Right lobe of liver (tissue), 6 donors: Measurements from ENCODE around the gene RBM33. TPM values are rescaled to one million over a fixed set of nuclear protein-coding genes. Genes with fewer than 3 reads are reported as not detected.

Experiments used
- ATAC-seq, 4 donors: fragments of 200-7000 bp; cut with Tn5 transposase; one replicate each; pipeline ENCODE4 v1.9.1; 2020; ENCODE audit warnings: mild to moderate bottlenecking in 4 of 4, moderate library complexity in 4 of 4
- DNase-seq, 3 donors: peaks; one replicate each; pipeline ENCODE4 v3.0.0-alpha.2; 2020
- H3K27ac ChIP-seq, 3 donors: fragments of 200-600 bp; one replicate each; pipeline ENCODE4 v1.8.0; 2022
- H3K27me3 ChIP-seq, 2 donors: fragments of 200-600 bp; one replicate each; pipeline ENCODE4 v1.8.0; 2022
- H3K36me3 ChIP-seq, 4 donors: fragments of 200-600 bp; sonication (generic) in 1 of 4; one replicate each; pipeline versions ENCODE4 v1.5.1 to v1.8.0; 2017 to 2022; ENCODE audit warnings: control low read depth in 1 of 4
- H3K4me1 ChIP-seq, 4 donors: fragments of 200-600 bp; sonication (generic) in 1 of 4; one replicate each; pipeline versions ENCODE4 v1.5.1 to v1.8.0; 2017 to 2022; ENCODE audit warnings: control low read depth in 1 of 4
- H3K4me3 ChIP-seq, 3 donors: fragments of 200-600 bp; one replicate each; pipeline ENCODE4 v1.8.0; 2022
- H3K9me3 ChIP-seq, 4 donors: fragments of 200-600 bp; sonication (generic) in 1 of 4; one replicate each; pipeline versions ENCODE4 v1.5.1 to v1.8.0; 2017 to 2022; ENCODE audit warnings: control low read depth in 1 of 4
- CTCF ChIP-seq, 4 donors: fragments of 200-600 bp in 3 of 4; fragments of 450-650 bp in 1 of 4; IDR thresholded peaks; one replicate each; pipeline versions ENCODE4 v1.5.1 to v1.8.0; 2016 to 2022; ENCODE audit warnings: antibody characterized with exemption in 4 of 4, mild to moderate bottlenecking in 2 of 4
- POLR2A ChIP-seq: fragments of 450-650 bp; IDR thresholded peaks from one replicate; pipeline ENCODE4 v1.6.1; 2017; ENCODE audit warnings: antibody characterized with exemption, mild to moderate bottlenecking
- WGBS: methylation state at CpG from one replicate; pipeline ENCODE4 v1.1.6; 2018; ENCODE audit warnings: low coverage, low lambda C conversion rate; ENCODE audit not compliant: insufficient coverage; ENCODE audit errors: missing lambda C conversion rate; 5-methylcytosine and 5-hydroxymethylcytosine counted together
- intact Hi-C, 2 donors: fragments of 100-400 bp; cut with DNase I; formaldehyde crosslinking; loops; one replicate each; pipeline versions ENCODE4 v1.11.2 to v1.14.1; 2022
- total RNA-seq, 6 experiments: library from RNA; depleted of rRNA in 2 of 6; stranded (reverse); fragments of >200 nt in 2 of 6; fragmentation: NEBNext Ultra II Directional in 3 of 6; extraction: Animal tissue kit (Norgen Biotek cat#: 25700) in 3 of 6; gene quantifications; one replicate each; pipeline versions ENCODE4 v1.1.0 to v1.2.4, GENCODE V29; 2016 to 2023
- donor health status: DM: no; HTN: yes; CAD: no.
- donor health status: DM: no; HTN: no; CAD: no.
- donor health status: DM: no; HTN: no; CAD: no.
- donor health status: DM: no; HTN: yes; CAD: no.
- donor health status: DM: no; HTN: yes; CAD: no.

The RBM33 gene
- total RNA-seq, 6 experiments from 2014 or later, result 24.9 to 55.1 (median 32.0) TPM

GRCh38 chr7:155802291-155802690, 157.8 kb downstream of the RBM33 start:
- no peak for ATAC-seq
- 62% methylated on average over 6 of the region's 6 CpGs for WGBS
- Histone ChIP-seq H3K27me3 (no peaks in the 10 kb centered on the region), H3K4me1 (peaks cover 0 to 14% (median 0%) of the 10 kb centered on the region in 4 donors), H3K9me3 (no peaks in the 10 kb centered on the region), H3K4me3 (no peak overlapping the region), H3K27ac (no peak overlapping the region), H3K36me3 (no peaks in the 10 kb centered on the region)
- intact Hi-C loops, result loop anchor here in 1 of 2 donors (5.0 kb wide), 1 partner anchor 810 kb away; no protein-coding TSS in a partner anchor
- DNase-seq, result no peak
- TF ChIP-seq CTCF (IDR thresholded peaks at IDR 0.05) (no peak), POLR2A (no peak)

GRCh38 chr7:155802906-155803417, 158.5 kb downstream of the RBM33 start:
- Histone ChIP-seq H3K27me3 (no peaks in the 10 kb centered on the region), H3K36me3 (no peaks in the 10 kb centered on the region), H3K4me3 (no peak overlapping the region), H3K9me3 (no peaks in the 10 kb centered on the region), H3K27ac (no peak overlapping the region), H3K4me1 (peaks cover 0 to 20% (median 2%) of the 10 kb centered on the region in 4 donors)
- TF ChIP-seq CTCF (IDR thresholded peaks at IDR 0.05) (no peak), POLR2A (no peak)
- WGBS, result 33% methylated on average over 3 of the region's 70 CpGs
- DNase-seq (peak in 1 of 3 donors; percentile 43), ATAC-seq (no peak)
- intact Hi-C loops, result loop anchor here in 1 of 2 donors (5.0 kb wide), 1 partner anchor 809 kb away; no protein-coding TSS in a partner anchor

- intact Hi-C loops, result loop anchor here in 1 of 2 donors (5.0 kb wide), 1 partner anchor 809 kb away; no protein-coding TSS in a partner anchor
- H3K4me3 ChIP-seq, result no peak overlapping the region
- H3K27ac ChIP-seq, result no peak overlapping the region
- no peaks in the 10 kb centered on the region for H3K36me3 ChIP-seq
- 49% methylated on average over 34 of the region's 96 CpGs for WGBS
- TF ChIP-seq POLR2A, result no peak
- TF ChIP-seq CTCF (IDR thresholded peaks at IDR 0.05), result no peak
- no peaks in the 10 kb centered on the region for H3K9me3 ChIP-seq
- H3K4me1 ChIP-seq, result peaks cover 0 to 20% (median 2%) of the 10 kb centered on the region in 4 donors
- no peaks in the 10 kb centered on the region for H3K27me3 ChIP-seq
- DNase-seq (peak in 1 of 3 donors; percentile 55), ATAC-seq (no peak)
These were observed 159.2 kb downstream of the RBM33 start for GRCh38 chr7:155803418-155804376.

GRCh38 chr7:155804431-155804831, 160.0 kb downstream of the RBM33 start:
- H3K4me1 ChIP-seq, result peaks cover 0 to 20% (median 2%) of the 10 kb centered on the region in 4 donors
- DNase-seq (peak in 1 of 3 donors; percentile 30), ATAC-seq (no peak)
- H3K4me3 ChIP-seq, result no peak overlapping the region
- 33% methylated on average over 14 of the region's 17 CpGs for WGBS
- no peaks in the 10 kb centered on the region for H3K9me3 ChIP-seq
- no peak overlapping the region for H3K27ac ChIP-seq
- H3K27me3 ChIP-seq, result no peaks in the 10 kb centered on the region
- H3K36me3 ChIP-seq, result no peaks in the 10 kb centered on the region
- intact Hi-C loops, result loop anchor here in 1 of 2 donors (5.0 kb wide), 1 partner anchor 808 kb away; no protein-coding TSS in a partner anchor
- no peak for TF ChIP-seq POLR2A
- no peak for TF ChIP-seq CTCF (IDR thresholded peaks at IDR 0.05)
